NCI-H2107 treated with DMSO at 0.1 percent for 48 hours (cell line): Measurements from ENCODE around the gene KDM5A.
"Not testable (repeated sequence)": the region's sequence is repeated elsewhere in the genome, so short reads cannot be mapped to it uniquely, and the experiment has no call there.

Source experiments
- DNase-seq: peaks from one replicate; lab custom pipeline; 2025; ENCODE audit not compliant: unreplicated experiment; lab: John Stamatoyannopoulos, UW

The KDM5A gene

DNA sequence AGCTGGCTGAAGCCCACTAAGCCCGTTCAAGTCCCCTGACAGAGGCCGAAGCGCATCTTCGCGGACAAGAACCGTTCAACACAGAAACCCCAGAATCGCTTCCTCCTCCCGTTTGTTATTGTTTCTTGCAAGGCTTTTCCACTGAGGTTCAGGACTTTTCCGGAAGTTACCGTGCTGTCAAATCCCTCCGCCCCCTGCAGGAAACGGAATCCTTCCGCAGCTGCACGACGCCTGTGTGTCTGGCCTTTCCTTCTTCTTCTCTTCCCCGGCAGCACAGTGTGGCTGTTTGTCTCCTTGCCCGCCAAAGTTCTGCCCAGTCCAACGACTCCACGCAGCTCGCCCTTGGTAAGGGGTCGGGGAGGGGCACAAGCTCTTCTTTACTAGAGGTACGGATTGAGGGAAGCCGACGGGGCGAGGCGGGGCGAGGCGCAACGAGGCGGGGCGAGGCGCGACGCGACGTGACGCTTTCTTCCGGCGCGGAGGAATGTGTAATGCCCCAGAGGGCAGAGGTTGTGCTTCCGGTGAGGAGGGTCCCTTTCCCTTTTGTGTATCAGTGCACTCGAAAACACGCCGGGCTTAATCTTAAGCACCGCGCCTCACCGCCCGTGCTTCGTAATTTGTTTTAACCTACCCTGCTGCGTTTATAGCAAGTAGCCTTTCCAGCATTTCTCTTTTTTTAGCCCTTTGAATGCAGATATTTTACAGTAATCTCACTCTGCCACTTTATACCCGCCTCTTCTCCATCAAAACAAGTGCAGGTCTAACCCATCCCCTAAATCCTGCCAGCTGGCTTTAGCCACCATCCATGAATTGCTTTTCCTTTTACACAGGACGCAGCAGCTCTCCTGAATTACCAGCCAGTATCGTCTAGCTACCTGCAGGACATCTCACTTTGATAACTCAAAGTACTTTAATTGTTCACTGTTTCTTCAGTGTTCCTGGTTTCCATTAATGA is at the start of gene KDM5A:
Gene KDM5A (minus strand): TSS at position 179 of the 955 bp plus-strand sequence. CDS start 229 bp downstream, outside the sequence.
- no peak for DNase-seq

DNA sequence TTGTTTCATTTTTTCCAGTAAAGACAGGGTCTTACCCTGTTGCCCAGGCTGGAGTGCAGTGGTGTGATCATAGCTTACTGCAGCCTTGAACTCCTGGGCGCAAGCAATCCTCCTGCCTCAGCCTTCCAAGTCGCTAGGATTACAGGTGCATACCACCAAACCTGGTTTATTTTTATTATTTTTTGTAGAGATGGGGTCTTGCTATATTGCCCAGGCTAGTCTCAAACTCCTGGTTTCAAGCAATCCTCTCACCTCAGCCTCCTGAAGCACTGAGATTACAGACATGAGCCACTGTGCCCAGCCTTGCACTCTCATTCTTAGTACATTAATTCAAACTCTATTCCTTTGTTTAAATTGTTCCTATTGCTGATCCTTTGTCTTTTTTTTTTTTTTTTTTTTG is 46.6 kb upstream of the KDM5A start:
- not testable (repeated sequence) for DNase-seq

GRCh38 chr12:422526-422925 is 33.4 kb upstream of the KDM5A start:
- DNase-seq, result no peak

- DNase-seq, result no peak
Measured at GRCh38 chr12:418432-418831, 29.3 kb upstream of the KDM5A start.

DNA sequence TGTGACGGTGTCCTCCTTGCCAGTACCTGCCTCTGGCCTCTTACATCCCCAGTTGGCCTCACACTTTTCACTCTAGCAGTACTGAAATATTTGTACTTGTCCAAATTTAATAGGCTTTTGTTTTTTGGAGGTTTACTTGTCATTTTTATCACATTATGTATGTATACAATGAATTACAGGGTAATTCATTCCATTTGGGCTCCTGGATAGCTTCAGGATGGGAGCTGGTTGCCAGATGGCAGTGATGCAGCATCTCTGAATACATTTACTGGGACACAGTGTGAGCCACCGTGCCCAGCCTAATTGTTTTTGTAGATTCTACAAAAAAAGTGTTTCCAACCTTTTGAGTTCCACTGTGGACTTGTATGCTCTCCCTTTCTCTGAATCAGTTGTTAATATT is 25.7 kb upstream of the KDM5A start:
- DNase-seq, result no peak

- DNase-seq, result no peak
Measured at GRCh38 chr12:402029-402389, 12.9 kb upstream of the KDM5A start.

DNA sequence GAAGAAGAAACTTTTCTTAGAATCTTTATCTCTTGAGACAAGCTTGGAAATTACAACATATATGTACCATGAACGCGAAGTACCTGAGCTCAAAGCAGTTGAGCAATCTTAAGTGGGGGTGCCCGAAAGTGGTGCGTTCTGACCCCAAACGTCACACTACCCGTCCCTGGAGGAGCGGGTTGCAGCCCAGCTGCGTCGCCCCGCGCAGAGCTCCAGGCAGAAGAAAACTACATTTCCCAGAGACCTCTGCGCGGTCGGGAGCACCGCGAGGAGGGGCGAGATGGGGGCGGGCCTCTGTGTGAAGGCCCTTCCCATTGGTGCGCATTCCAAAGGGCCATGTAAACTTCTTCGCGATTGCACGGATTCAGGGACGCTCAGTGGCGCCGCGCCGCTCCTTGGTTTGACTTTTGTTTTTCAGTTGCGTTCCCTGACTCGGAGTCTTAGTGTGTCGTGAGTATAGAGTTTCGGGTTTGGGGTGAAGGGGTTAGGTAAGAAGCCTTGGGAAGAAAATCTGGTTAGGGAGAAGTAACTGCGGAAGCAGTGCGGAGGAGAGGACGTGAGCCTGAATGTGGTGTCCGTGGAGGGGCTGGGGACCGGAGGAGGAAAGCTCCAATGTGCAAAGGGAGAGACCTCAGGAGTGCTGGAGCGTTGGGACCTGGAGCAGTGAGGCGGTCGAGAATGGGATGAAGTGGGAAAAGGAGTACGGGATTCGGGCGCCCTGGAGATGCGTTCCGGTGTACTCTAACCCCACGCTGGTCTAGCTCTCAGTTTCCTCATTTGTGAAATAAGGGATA is 12.3 kb upstream of the KDM5A start, which contains the start of gene CCDC77:
Gene CCDC77 (plus strand): TSS at position 410 of the 794 bp plus-strand sequence. CDS start 7,740 bp downstream, outside the sequence.
- DNase-seq, result no peak

DNA sequence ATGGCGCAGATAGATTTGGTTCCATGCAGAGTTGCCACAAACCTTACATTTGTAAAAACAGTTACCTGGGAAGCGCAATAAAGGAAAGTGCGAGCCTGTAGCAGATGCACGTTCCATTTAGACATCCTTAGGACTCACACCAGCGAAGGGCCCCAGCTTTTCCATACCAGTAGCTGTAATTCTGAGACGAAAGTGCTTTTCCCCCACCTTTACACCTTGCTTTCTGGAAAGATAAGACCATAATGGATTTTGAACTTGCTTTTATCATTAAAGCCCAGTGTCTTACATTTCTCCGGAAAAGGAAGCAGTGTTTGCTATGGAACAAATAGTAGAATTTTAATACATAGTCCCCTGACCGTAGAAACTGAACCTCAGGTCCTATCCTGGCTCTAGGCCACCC is 11.7 kb upstream of the KDM5A start:
- DNase-seq, result no peak

GRCh38 chr12:388541-389141 is 479 bp downstream of the KDM5A start:
- no peak for DNase-seq

- DNase-seq, result no peak
Measured at GRCh38 chr12:388012-388411, 1.1 kb downstream of the KDM5A start.

DNA sequence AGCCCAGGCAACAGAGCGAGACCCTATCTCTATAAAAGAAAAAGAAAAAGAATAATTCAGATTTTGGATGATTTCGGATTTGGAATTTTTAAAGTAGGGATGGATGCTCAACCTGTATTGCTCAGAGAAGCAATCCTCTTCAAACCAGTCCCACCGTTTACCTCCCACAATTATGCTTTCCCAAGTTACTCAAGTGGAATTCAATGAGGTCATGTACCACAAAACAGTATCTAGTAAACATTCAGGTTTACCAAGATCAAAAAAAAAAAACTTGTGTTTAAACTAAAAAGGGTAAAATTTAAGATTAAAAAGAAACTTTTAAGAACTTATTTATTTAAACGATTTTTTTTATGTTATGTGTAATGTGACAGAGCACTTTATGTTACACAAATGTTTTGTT is 2.5 kb downstream of the KDM5A start:
- DNase-seq, result no peak

- not testable (repeated sequence) for DNase-seq
Measured at GRCh38 chr12:370739-371485, 18.2 kb downstream of the KDM5A start.

- DNase-seq, result no peak
Measured at GRCh38 chr12:367972-368371, 21.1 kb downstream of the KDM5A start.

GRCh38 chr12:366820-367219 is 22.3 kb downstream of the KDM5A start:
- DNase-seq, result no peak

- no peak for DNase-seq
Measured at GRCh38 chr12:359091-359490, 30.0 kb downstream of the KDM5A start.

GRCh38 chr12:356276-356988 is 32.7 kb downstream of the KDM5A start:
- no peak for DNase-seq

DNA sequence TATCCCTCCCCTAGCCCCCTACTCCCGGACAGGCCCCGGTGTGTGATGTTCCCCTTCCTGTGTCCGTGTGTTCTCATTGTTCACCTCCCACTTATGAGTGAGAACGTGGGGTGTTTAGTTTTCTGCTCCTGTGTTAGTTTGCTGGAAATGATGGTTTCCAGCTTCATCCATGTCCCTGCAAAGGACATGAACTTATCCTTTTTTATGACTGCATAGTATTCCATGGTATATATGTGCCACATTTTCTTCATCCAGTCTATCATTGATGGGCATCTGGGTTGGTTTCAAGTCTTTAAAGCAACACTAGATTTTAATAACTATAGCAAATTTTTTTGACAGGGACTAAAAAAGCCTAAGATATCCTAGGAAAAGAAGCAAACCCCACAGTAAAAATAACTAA is 37.9 kb downstream of the KDM5A start:
- not testable (repeated sequence) for DNase-seq

DNA sequence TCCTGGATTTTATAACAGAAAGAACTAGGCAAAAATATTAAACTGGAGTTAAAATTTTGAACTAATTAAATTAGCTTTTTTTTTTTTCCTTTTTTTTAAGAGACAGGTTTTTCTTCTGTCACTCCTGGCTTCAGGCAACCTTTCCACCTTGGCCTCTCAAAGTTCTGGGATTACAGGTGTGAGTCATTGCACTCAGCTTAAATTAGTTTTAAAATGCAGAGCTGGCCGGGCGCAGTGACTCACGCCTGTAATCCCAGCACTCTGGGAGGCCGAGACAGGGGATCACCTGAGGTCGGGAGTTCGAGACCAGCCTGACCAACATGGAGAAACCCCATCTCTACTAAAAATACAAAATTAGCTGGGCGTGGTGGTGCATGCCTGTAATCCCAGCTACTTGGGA is 39.5 kb downstream of the KDM5A start:
- DNase-seq, result not testable (repeated sequence)

GRCh38 chr12:343036-343435 is 46.1 kb downstream of the KDM5A start:
- not testable (repeated sequence) for DNase-seq

GRCh38 chr12:337039-337438 is 52.1 kb downstream of the KDM5A start:
- DNase-seq, result no peak
